GM18508 (cell line): Measurements from ENCODE around the gene PRDM12.

Source experiments
- ATAC-seq: cut with Tn5 transposase; IDR thresholded peaks from one replicate; pipeline ENCODE4 v1.9.1; 2021; ENCODE audit warnings: moderate number of reproducible peaks; ENCODE audit not compliant: insufficient read depth, unreplicated experiment

Gene PRDM12

GRCh38 chr9:130664251-130665028 is at the start of gene PRDM12:
TSS of gene PRDM12 (plus strand) at chr9:130664594. CDS start at chr9:130664654, 60 bp downstream.
- no peak for ATAC-seq

DNA sequence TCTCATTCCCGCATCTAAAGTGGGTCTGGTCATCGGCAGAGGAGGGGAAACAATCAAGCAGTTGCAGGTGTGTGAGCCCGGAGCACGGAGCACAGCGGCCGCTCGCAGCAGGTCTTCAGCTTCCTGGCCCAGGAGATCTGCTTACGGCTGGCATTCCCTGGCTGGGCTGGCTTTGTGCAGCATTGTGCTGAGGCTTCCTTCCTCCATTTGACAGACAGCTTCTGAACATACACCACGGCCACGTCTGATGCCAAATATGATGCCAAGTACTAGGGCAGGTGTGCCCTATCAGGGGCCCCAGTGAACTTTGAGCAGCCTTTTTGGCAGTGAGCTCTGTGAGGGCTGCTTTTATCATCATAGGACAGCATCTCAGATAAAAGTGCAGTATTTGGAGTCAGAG is 47.9 kb upstream of the PRDM12 start:
- ATAC-seq, result no peak

DNA sequence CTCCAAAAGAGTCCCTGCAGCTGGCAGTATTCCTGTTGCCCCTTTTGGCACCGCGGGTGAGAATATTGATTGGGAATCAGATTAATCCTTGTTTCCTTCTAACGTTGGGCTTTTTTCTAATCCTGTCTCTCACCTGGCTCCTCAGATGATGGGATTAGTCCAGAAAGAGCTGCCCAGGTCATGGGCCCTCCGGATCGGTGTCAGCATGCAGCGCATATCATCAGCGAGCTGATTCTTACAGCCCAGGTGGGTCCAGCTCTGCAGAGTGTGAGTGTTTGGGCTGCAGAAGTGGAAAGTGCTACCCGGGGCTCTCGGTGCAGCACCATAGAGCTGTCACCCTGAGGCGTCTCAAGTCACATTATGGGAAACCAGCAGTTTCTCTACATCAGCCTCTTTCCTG is 40.9 kb upstream of the PRDM12 start:
- ATAC-seq, result no peak

DNA sequence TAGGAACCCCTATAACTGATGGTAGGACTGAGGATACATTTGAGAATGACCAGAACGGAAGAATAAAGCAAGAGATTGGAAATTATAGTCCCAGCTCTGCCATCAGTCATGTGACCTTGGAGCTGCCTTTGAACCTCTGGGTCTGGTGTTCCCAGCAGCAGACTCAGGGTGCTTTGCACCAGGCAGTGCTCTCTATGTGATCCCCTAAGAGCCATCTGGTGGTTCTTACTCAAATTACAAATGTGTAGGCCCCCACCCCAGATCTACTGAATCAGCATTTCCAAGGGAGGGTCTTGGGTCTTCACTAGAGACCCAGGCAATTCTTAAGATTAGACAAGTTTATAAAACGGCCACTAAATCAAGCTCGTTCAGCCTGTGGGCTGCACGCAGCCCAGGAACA is 40.2 kb upstream of the PRDM12 start:
- no peak for ATAC-seq

DNA sequence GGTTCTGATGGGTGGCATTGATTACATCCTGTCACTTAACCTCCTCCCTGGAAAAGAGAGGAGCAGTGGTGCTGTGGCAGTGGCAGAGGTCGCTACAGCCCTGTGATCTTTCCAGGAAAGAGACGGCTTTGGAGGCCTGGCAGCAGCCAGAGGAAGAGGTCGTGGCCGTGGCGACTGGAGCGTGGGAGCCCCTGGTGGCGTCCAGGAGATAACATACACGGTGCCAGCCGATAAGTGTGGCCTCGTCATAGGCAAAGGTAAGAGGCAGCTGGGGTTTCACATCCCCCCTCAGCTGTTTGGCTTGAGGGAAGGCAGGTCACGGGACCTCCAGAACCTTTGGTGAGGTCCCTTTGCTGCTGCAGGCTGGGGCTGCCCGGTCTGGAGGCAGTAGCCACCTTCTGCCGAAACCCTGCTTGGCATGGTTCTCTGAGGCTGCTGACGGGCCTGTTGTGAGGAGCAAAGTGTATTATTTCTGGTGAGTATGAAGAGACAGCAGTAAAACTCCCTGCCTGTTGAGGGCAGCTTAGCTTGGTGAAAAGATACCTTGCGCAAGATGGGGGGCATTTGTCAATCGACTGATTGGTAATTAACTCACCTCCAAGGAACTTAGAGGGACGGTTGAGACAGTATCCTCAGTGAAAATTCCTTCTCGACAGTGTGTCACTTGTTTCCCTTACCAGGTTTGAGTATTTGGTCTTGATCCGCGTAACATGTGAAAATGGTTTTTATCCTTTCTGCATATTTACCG is 38.0 kb upstream of the PRDM12 start:
- no peak for ATAC-seq

- no peak for ATAC-seq
Measured at GRCh38 chr9:130627051-130627450, 37.3 kb upstream of the PRDM12 start.

- no peak for ATAC-seq
Measured at GRCh38 chr9:130627896-130628792, 36.2 kb upstream of the PRDM12 start.

DNA sequence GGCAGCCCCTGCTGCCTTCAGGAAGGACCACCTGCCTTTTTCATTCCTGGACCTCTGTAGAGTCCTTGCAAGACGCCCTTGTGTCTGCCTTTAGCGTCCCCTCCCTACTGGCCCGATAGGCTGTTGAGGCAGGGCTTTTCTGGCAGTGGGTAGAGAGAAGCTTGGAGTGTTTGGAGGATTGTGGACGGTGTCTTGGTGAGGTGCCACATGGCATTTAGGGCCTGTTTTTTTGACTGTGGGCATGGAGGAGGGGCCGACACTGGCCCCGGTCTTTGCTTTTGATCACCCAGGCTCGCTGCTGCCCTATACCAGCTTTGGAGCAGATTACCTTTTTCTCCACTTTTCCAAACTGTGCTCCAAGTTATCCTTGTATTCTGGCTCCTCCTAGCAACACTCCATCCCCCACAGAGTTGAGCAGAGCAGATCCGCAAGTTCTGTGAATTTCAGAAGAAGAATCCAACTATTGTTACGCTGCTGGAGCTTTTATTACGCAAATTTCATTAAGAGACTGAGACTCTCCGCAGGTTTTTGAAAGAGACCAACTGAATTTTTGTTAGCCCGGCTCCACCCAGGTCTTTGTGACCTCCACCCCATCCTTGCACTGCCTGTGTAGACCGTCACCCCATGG is 34.8 kb upstream of the PRDM12 start:
- no peak for ATAC-seq

DNA sequence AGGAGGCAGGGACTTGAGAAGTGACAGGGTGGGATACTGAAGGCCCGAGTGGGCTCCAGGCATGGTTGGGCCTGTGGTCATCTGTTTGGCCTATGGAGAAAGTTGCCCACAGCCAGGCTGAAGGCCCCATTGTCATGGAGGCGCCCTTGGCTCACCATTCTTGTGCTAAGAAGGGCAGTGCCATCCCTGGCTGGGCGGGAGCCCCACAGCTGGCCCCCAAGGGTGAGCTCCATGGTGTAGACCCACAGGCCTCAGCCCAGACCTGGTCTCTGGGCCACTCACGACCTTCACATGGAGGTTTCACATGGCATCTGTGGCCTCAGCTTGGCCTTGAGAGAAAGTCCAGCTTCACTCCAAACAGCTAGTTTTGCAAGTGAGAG is 34.3 kb upstream of the PRDM12 start:
- ATAC-seq, result no peak

DNA sequence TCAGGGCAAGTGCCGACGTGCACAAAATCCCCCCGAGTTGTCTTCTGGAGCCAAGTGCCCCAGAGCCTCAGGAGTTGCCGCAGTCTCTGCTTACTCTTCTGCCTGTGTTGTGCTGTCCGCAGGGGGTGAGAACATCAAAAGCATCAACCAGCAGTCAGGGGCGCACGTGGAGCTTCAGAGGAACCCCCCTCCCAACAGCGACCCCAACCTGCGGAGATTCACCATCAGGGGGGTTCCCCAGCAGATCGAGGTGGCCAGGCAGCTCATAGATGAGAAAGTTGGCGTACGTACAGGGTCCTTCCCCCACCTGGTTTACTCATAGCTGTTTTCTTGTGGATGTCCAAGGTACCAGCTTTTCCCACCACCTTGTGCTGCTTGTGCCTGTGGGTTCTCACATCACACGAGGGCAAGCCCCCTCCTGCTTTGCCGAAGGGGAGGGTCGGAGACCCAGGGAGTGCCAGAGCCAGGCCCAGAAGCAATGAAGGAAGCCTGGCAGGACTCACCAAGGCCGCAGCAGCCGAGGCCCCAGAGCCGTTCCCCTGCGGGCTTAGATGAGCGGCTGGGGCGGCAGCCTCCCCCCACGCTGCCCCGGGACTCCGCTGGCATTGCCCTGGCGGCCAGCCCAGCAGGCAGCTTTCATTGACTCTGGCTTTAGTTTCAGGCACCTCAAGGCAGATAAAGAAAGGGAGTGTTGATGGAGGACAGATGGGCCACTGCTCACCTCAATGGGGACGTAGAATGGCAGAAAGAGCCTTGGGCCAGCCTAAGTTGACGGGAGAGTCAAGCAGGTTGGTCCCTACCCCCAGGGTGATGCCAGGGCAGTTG is 33.7 kb upstream of the PRDM12 start:
- ATAC-seq, result no peak

DNA sequence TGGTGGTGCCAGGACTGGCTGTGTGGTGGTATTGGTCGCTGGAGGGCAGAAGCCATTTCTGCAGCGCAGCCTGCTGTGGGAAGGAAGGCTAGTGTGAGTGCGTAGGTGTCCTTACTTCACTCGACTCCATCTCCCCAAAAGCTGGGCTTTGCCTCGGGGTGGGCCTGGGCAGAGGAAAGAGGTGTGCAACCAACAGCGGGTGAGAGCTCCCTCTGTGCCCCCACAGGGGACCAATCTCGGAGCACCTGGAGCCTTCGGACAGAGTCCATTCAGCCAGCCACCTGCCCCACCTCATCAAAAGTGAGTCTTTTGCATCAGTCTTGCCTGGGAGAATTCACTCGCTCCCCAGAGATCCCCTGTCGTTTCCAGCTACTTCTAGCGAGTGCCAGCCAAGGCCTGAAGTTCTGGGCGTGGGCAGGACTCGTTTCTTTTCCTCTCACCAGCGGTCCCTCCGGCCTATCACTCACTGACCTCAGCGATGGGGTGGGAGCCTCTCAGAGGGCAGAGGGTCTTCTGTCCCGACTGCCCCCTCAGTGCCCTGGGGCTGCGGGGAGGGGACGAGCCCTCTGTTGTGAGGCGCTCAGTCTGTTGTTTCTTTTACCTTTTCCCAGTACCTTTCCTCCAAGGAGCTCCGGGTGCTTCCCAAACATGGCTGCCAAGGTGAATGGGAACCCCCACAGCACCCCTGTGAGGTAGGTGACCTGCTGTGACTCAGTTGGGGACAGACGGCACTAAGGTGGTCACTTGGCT is 32.9 kb upstream of the PRDM12 start:
- ATAC-seq, result no peak

DNA sequence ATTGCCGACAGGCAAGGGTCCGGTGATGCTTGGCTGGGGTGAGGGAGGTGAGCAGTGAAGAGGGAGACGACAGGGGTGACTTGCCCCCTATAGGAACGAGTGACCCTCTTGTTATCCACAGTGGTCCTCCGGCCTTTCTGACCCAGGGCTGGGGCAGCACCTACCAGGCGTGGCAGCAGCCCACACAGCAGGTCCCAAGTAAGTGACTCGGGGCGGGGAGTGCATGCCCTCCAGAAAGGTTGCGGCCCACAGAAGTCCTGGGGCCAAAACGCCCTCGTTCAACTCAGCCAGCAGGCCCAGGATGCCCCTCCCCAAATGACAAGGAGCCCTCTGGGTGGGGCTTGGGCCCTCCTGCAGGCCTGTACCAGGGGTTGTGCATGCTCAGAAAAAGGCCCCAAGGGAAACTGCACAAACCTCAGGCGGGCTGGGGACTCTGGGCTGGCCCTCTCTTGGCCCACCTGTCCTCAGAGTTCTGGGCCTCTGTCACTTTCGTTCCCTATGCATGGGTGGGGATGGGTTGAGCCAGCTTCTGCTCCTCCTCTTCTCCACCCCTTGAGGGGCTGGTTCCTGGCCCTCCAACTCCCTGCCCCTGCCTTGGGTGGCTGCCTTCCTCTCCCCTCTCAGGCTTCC is 32.2 kb upstream of the PRDM12 start:
- ATAC-seq, result no peak

- no peak for ATAC-seq
Measured at GRCh38 chr9:130632841-130633240, 31.6 kb upstream of the PRDM12 start.

DNA sequence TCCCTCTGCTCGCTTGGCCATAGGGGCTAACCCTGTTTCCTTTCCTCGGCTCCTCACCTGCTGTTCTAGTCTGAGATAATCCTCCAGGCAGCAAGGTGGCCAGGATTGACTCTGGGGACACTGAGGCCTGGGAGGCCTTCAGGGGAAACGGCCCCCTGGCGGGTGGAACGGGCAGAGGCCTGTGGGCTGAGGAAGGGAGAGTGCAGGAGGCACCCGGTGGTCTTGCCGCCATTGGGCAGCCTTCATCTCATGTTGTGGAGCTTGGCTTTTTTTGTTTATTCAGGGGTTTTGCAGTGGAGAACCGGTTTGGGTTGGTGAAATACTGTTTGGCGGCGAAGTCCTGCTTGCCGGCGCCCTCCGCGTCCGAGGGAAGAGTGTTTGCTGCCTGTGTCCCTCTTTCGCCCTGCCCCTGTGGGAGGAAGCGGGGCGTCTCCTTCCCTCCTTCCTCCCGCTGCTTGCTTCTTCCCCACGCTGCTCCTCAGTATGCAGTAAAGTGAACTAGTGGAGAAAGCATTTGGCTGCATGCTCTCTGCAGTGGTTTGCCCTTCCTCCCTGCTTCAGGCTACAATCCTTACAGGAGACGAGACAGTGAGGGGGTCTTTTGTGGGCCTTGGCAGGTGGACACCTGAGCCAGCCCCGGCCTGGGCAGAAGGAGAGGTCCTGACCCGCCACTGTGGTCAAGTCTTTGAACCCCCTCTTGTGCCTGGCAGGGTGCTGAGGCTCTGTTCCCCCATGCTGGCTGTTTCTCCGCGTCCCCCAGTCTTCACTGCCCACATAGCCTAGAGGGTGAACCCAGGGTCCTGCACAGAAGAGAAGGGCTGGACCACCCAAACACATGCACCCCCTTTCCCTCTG is 30.8 kb upstream of the PRDM12 start:
- no peak for ATAC-seq

DNA sequence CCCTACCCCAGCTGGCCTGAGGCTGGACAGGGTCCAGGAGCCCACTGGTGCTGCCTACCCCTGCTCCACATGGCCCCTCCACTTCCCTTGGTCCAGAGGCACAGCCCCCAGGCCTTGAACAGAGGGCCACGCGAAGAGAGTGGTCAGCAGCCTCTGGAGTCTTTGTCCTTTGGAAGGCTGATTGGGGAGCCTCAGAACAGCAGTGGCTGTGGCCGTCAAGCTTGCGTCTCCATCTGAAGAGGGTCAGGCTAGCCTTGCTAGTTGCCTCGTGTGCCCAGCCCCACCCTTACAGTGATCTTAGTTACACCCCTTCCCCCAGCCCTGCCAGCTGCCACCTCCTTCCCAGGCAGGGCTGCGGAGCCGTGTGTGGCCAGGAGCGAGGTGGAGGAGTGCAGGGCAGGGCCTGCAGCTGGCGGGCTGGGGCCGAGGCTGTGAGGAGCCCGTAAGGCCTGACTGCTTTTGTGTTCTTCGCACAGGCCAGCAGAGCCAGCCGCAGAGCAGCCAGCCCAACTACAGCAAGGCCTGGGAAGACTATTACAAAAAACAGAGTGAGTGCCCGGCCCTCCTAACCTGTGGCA is 30.1 kb upstream of the PRDM12 start:
- ATAC-seq, result no peak

DNA sequence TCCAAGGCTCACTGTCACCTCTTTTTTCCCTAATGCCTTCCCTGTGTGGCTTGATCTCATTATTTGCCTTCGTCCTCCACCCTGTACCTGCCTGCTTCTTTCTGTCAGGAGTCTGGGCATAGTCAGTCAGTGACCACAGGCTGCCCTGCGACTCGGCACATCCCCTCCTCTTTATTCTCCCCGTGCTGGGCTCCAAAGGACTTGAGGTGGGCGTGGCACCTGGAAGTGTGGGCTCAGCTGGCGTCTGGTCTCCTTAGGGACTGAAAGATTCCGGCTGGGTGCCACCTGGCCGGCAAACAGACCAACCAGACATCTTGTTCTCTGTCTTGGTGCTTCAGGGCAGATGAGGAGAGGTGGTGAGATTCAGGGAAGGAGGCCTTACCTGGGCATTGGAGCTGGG is 29.6 kb upstream of the PRDM12 start:
- no peak for ATAC-seq

DNA sequence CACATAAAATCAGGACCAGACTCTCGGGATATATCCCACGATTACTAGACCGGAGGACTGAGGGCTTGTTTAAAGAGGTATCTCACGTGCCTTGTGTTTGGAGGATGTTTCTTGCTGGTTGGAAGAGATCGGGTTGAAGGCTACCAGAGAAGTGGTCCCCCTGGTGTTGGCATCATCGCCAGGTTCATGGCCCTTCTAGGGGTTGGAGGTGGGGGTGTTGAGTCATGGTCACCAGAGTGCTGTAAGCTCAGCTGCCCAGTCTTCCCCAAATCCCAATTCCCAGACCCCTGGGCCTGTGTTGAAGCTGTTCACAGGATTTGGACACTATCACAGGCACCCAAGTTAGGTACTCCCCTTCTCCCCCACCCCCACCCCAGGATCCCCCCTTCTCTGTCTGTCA is 29.1 kb upstream of the PRDM12 start:
- no peak for ATAC-seq
